Measurements from ENCODE around the gene PALM2AKAP2.

- TF ChIP-seq, protein P1, sequence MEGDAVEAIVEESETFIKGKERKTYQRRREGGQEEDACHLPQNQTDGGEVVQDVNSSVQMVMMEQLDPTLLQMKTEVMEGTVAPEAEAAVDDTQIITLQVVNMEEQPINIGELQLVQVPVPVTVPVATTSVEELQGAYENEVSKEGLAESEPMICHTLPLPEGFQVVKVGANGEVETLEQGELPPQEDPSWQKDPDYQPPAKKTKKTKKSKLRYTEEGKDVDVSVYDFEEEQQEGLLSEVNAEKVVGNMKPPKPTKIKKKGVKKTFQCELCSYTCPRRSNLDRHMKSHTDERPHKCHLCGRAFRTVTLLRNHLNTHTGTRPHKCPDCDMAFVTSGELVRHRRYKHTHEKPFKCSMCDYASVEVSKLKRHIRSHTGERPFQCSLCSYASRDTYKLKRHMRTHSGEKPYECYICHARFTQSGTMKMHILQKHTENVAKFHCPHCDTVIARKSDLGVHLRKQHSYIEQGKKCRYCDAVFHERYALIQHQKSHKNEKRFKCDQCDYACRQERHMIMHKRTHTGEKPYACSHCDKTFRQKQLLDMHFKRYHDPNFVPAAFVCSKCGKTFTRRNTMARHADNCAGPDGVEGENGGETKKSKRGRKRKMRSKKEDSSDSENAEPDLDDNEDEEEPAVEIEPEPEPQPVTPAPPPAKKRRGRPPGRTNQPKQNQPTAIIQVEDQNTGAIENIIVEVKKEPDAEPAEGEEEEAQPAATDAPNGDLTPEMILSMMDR (IDR thresholded peaks at IDR 0.05): no peak
- no peak for TF ChIP-seq POLR2A (IDR thresholded peaks at IDR 0.05)
Measured at GRCh38 chr9:109742776-109743348, 37.1 kb upstream of the PALM2AKAP2 start.
